Esophagus squamous epithelium (tissue), 5 donors: Measurements from ENCODE around the gene RC3H1. TPM values are rescaled to one million over a fixed set of nuclear protein-coding genes. Genes with fewer than 3 reads are reported as not detected.
"Not testable (repeated sequence)": the region's sequence is repeated elsewhere in the genome, so short reads cannot be mapped to it uniquely, and the experiment has no call there.

ENCODE experiments used
- DNase-seq: peaks from one replicate; lab custom pipeline; 2025; lab: John Stamatoyannopoulos, UW
- H3K27ac ChIP-seq, 4 donors: fragments of 200-600 bp; sonication (generic); one replicate each; pipeline ENCODE4 v1.5.1; 2016 to 2019; ENCODE audit warnings: mild to moderate bottlenecking in 1 of 4
- H3K27me3 ChIP-seq, 4 donors: fragments of 200-600 bp; sonication (generic); 1 replicate in 3 of 4; 2 replicates in 1 of 4; pipeline versions ENCODE4 v1.5.1 to v1.6.0; 2017 to 2021; ENCODE audit warnings: antibody characterized with exemption in 1 of 4
- H3K36me3 ChIP-seq, 3 donors: fragments of 200-600 bp; sonication (generic); one replicate each; pipeline ENCODE4 v1.5.1; 2016 to 2019
- H3K4me1 ChIP-seq, 3 donors: fragments of 200-600 bp; sonication (generic); one replicate each; pipeline ENCODE4 v1.5.1; 2017 to 2019
- H3K4me3 ChIP-seq, 4 donors: fragments of 200-600 bp; sonication (generic); 1 replicate in 3 of 4; 2 replicates in 1 of 4; pipeline ENCODE4 v1.5.1; 2016 to 2019; ENCODE audit warnings: mild to moderate bottlenecking in 2 of 4, moderate library complexity in 1 of 4
- H3K9me3 ChIP-seq, 3 donors: fragments of 200-600 bp; sonication (generic); one replicate each; pipeline ENCODE4 v1.5.1; 2016 to 2019
- POLR2A ChIP-seq, 4 donors: fragments of 450-650 bp; IDR thresholded peaks; one replicate each; pipeline ENCODE4 v1.6.1; 2017; ENCODE audit warnings: antibody characterized with exemption in 4 of 4, mild to moderate bottlenecking in 4 of 4, moderate library complexity in 3 of 4
- WGBS, 2 donors: methylation state at CpG; one replicate each; pipeline ENCODE4 v1.1.5; 2018; 5-methylcytosine and 5-hydroxymethylcytosine counted together
- intact Hi-C: fragments of 100-400 bp; cut with DNase I; formaldehyde crosslinking; loops from one replicate; pipeline ENCODE4 v1.15.0; 2022
- total RNA-seq, 4 donors: library from RNA; depleted of rRNA; stranded (reverse); fragments of >200 nt; gene quantifications; one replicate each; pipeline ENCODE4 v1.1.0, GENCODE V29; 2016
- TF ChIP-seq, protein P1 (sequence below), 6 experiments: fragments of 450-650 bp in 4 of 6; fragments of 200-600 bp in 2 of 6; sonication (generic) in 2 of 6; IDR thresholded peaks; one replicate each; pipeline ENCODE4 v1.5.1; 2016 to 2019; ENCODE audit warnings: antibody characterized with exemption in 6 of 6, mild to moderate bottlenecking in 4 of 6, moderate library complexity in 4 of 6
- donor health status: DM: yes; HTN: yes; CAD: no.

Gene RC3H1
- total RNA-seq, 4 donors from 2014 or later = 19.6 to 31.9 (median 28.0) TPM

DNA sequence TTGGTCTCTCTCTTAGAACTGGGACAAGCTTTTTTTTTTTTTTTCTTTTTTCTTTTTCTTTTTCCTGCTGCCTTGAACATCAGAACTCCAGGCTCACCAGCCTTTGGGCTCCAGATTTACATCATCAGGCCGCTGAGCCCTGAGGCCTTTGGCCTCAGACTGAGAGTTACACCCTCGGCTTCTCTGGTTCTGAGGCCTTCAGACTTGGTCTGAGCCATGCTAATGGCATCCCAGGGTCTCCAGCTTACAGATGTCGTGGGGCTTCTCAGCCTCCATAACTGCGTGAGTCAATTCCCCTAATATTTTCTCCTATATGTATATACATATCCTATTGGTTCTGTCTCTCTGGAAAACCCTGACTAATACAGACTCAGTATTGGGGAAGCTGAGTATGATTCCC, 36.5 kb upstream of the RC3H1 start:
- no peak overlapping the region for H3K4me3 ChIP-seq
- H3K27me3 ChIP-seq = no peaks in the 10 kb centered on the region
- no peaks in the 10 kb centered on the region for H3K9me3 ChIP-seq
- intact Hi-C loops = no loop called here
- DNase-seq = no peak
- no peak overlapping the region for H3K27ac ChIP-seq
- TF ChIP-seq, protein P1, sequence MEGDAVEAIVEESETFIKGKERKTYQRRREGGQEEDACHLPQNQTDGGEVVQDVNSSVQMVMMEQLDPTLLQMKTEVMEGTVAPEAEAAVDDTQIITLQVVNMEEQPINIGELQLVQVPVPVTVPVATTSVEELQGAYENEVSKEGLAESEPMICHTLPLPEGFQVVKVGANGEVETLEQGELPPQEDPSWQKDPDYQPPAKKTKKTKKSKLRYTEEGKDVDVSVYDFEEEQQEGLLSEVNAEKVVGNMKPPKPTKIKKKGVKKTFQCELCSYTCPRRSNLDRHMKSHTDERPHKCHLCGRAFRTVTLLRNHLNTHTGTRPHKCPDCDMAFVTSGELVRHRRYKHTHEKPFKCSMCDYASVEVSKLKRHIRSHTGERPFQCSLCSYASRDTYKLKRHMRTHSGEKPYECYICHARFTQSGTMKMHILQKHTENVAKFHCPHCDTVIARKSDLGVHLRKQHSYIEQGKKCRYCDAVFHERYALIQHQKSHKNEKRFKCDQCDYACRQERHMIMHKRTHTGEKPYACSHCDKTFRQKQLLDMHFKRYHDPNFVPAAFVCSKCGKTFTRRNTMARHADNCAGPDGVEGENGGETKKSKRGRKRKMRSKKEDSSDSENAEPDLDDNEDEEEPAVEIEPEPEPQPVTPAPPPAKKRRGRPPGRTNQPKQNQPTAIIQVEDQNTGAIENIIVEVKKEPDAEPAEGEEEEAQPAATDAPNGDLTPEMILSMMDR (IDR thresholded peaks at IDR 0.05) = no peak
- TF ChIP-seq POLR2A (IDR thresholded peaks at IDR 0.05) = no peak
- H3K36me3 ChIP-seq = no peaks in the 10 kb centered on the region
- no peaks in the 10 kb centered on the region for H3K4me1 ChIP-seq
- 82 to 88% methylated on average over 4 of the region's 4 CpGs for WGBS, 2 donors

DNA sequence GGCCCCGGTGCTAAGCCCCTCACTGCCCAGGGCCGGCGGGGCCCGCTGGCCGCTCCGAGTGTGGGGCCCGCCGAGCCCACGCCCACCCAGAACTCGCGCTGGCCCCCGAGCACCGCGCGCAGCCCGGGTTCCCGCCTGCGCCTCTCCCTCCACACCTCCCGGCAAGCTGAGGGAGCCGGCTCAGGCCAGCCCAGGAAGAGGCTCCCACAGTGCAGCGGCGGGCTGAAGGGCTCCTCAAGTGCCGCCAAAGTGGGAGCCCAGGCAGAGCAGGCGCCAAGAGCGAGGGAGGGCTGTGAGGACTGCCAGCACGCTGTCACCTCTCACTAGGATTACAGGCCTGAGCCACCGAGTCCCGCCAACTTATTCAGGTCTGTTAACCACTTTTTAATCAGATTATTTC, 34.5 kb upstream of the RC3H1 start:
- WGBS, 2 donors = 95 to 100% methylated on average over 3 to 14 of the region's 28 CpGs
- intact Hi-C loops, H3K9me3 ChIP-seq, H3K27me3 ChIP-seq, H3K4me3 ChIP-seq, H3K36me3 ChIP-seq, DNase-seq, H3K27ac ChIP-seq, H3K4me1 ChIP-seq: not testable (repeated sequence)

DNA sequence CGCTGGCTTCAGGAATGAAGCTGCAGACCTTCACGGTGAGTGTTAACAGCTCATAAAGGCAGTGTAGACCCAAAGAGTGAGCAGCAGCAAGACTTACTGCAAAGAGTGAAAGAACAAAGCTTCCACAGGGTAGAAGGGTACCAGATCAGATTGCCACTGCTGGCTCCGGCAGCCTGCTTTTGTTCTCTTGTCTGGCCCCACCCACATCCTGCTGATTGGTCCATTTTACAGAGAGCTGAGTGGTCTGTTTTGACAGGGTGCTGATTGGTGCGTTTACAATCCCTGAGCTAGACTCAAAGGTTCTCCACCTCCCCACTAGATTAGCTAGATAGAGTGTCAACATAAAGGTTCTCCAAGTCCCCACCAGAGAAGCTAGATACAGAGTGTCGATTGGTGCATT, 33.6 kb upstream of the RC3H1 start:
- WGBS, 2 donors = 93% methylated on average over 3 of the region's 5 CpGs
- DNase-seq, intact Hi-C loops, H3K27ac ChIP-seq, H3K36me3 ChIP-seq, H3K27me3 ChIP-seq, H3K9me3 ChIP-seq, H3K4me1 ChIP-seq, H3K4me3 ChIP-seq: not testable (repeated sequence)

DNA sequence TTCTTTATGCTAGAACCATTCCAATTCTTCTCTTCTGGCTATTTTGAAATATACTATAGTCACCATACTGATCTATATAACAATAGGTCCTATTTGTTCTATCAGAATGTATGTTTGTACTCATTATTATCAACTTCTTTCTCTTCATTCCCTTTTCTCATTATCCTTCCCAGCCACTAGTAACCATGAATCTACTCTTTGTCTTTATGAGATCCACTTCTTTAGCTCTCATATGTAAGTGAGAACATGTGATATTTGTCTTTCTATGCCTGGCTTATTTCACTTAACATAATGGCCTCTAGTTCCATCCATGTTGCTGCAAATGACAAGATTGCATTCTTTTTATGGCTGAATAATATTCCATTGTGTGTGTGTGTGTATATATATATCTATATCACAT, 31.7 kb upstream of the RC3H1 start:
- no peaks in the 10 kb centered on the region for H3K27me3 ChIP-seq
- no peaks in the 10 kb centered on the region for H3K36me3 ChIP-seq
- H3K4me1 ChIP-seq = no peaks in the 10 kb centered on the region
- no peak for TF ChIP-seq POLR2A (IDR thresholded peaks at IDR 0.05)
- H3K27ac ChIP-seq = no peak overlapping the region
- no peak for DNase-seq
- intact Hi-C loops = no loop called here
- no peaks in the 10 kb centered on the region for H3K9me3 ChIP-seq
- H3K4me3 ChIP-seq = no peak overlapping the region

DNA sequence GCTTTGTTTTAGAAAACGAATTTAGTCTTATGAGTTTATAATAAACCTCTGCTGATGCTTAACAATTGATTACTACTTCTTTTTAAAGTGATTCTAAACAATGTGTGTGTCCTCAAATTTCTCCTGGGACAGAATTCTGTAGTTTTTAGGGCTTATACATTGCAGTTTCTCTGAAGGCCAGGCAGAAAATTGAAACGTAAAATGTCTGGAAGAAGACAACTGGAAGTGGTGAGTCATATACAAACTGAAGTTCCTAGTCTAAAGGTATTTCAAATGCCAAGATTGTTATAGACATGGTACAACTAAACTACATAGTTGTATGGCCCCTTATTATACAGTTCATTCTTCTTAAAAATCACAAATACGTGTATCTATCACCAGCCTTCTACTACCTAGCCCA, 30.5 kb upstream of the RC3H1 start:
- 53 to 54% methylated on average over 3 of the region's 3 CpGs for WGBS, 2 donors
- Histone ChIP-seq H3K36me3 (no peaks in the 10 kb centered on the region), H3K4me1 (no peaks in the 10 kb centered on the region), H3K27ac (no peak overlapping the region), H3K4me3 (no peak overlapping the region), H3K9me3 (no peaks in the 10 kb centered on the region), H3K27me3 (no peaks in the 10 kb centered on the region)
- DNase-seq = no peak
- TF ChIP-seq, protein P1 (IDR thresholded peaks at IDR 0.05) = no peak
- TF ChIP-seq POLR2A (IDR thresholded peaks at IDR 0.05) = no peak
- intact Hi-C loops = no loop called here

DNA sequence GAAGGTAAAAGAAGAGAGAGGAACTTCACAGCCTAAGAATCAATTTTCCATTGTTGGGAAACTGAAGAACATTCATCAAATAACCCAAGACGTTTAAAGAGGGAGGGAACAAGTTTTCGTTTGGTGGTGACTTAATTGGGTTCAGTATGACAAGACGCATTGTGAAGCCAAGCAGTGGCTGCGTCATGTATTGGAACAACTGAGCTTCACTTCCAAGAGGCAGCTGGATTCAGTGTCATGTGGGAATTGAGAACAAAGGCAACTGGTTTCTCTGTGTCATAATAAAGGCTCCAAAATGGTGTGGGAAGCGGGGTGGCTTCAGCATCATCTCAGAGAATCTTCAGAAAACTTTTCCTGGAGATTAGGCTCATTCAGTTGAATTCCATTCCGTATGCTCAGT, 29.8 kb upstream of the RC3H1 start:
- WGBS, 2 donors = 42 to 53% methylated on average over 6 of the region's 6 CpGs
- H3K4me1 ChIP-seq = no peaks in the 10 kb centered on the region
- H3K27me3 ChIP-seq = no peaks in the 10 kb centered on the region
- H3K4me3 ChIP-seq = no peak overlapping the region
- no peak overlapping the region for H3K27ac ChIP-seq
- intact Hi-C loops = no loop called here
- DNase-seq = no peak
- TF ChIP-seq, protein P1 (IDR thresholded peaks at IDR 0.05) = no peak
- no peak for TF ChIP-seq POLR2A (IDR thresholded peaks at IDR 0.05)
- no peaks in the 10 kb centered on the region for H3K36me3 ChIP-seq
- H3K9me3 ChIP-seq = no peaks in the 10 kb centered on the region

DNA sequence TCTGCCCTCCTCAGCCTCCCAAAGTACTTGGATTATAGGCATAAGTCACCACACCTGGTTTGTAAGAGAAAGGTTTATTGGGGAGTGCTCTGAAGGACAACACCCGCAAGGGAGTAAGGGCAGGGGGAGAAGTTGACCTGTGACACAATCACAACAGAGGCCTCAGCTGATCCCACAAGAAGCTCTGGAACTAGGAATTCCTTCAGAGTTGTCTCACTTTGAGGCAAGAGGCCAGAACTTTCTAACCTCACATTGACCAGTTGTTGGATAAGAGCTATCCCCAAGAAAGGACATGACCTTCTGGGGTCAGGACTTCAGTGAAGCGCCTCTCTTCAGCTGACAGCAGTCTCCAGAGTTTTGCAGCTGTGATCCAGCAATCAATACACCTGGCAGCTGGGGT, 27.4 kb upstream of the RC3H1 start:
- Histone ChIP-seq H3K27ac (no peak overlapping the region), H3K27me3 (no peaks in the 10 kb centered on the region), H3K36me3 (no peaks in the 10 kb centered on the region), H3K4me3 (no peak overlapping the region), H3K9me3 (no peaks in the 10 kb centered on the region), H3K4me1 (no peaks in the 10 kb centered on the region)
- WGBS, 2 donors = 100% methylated on average over 1 to 2 of the region's 2 CpGs
- no peak for DNase-seq
- intact Hi-C loops = no loop called here
- TF ChIP-seq, protein P1 (IDR thresholded peaks at IDR 0.05) = no peak
- no peak for TF ChIP-seq POLR2A (IDR thresholded peaks at IDR 0.05)
